HG02610 (cell line): Measurements from ENCODE around the gene DPP6.

Experiments
- ATAC-seq: cut with Tn5 transposase; IDR thresholded peaks from one replicate; pipeline ENCODE4 v1.9.1; 2021; ENCODE audit warnings: mild to moderate bottlenecking, moderate library complexity; ENCODE audit not compliant: unreplicated experiment

DPP6 gene

GRCh38 chr7:154217688-154218340 lies 165.6 kb downstream of the DPP6 start:
- ATAC-seq = no peak

GRCh38 chr7:154231732-154232131 lies 179.5 kb downstream of the DPP6 start:
- ATAC-seq = no peak

- ATAC-seq = no peak
These were observed 180.5 kb downstream of the DPP6 start for GRCh38 chr7:154232700-154233099.

GRCh38 chr7:154241988-154242387 lies 189.8 kb downstream of the DPP6 start:
- no peak for ATAC-seq

- no peak for ATAC-seq
These were observed 190.5 kb downstream of the DPP6 start for GRCh38 chr7:154242709-154243108.

GRCh38 chr7:154252046-154252445 lies 199.8 kb downstream of the DPP6 start:
- no peak for ATAC-seq

- ATAC-seq = no peak
These were observed 201.6 kb downstream of the DPP6 start for GRCh38 chr7:154253810-154254209.

GRCh38 chr7:154255324-154255723 lies 203.1 kb downstream of the DPP6 start:
- ATAC-seq = no peak

GRCh38 chr7:154256150-154256549 lies 204.0 kb downstream of the DPP6 start:
- no peak for ATAC-seq

- ATAC-seq = no peak
These were observed 207.2 kb downstream of the DPP6 start for GRCh38 chr7:154259396-154259795.

- no peak for ATAC-seq
These were observed 235.2 kb downstream of the DPP6 start for GRCh38 chr7:154287356-154287755.

- ATAC-seq = no peak
These were observed 236.9 kb downstream of the DPP6 start for GRCh38 chr7:154289119-154289518.

- no peak for ATAC-seq
These were observed 244.2 kb downstream of the DPP6 start for GRCh38 chr7:154296443-154296842.

GRCh38 chr7:154299736-154300135 lies 247.5 kb downstream of the DPP6 start:
- no peak for ATAC-seq

- ATAC-seq = no peak
These were observed 250.2 kb downstream of the DPP6 start for GRCh38 chr7:154302380-154302779.

GRCh38 chr7:154304231-154304630 lies 252.0 kb downstream of the DPP6 start:
- ATAC-seq = no peak

GRCh38 chr7:154304740-154305700 lies 252.8 kb downstream of the DPP6 start:
- ATAC-seq = no peak

GRCh38 chr7:154306036-154306435 lies 253.8 kb downstream of the DPP6 start:
- ATAC-seq = no peak

GRCh38 chr7:154308928-154309327 lies 256.7 kb downstream of the DPP6 start:
- ATAC-seq = no peak

GRCh38 chr7:154310114-154310513 lies 257.9 kb downstream of the DPP6 start:
- no peak for ATAC-seq

- ATAC-seq = no peak
These were observed 272.0 kb downstream of the DPP6 start for GRCh38 chr7:154324196-154324595.

GRCh38 chr7:154326421-154326820 lies 274.2 kb downstream of the DPP6 start:
- ATAC-seq = no peak
